Panc1 (cell line): Measurements from ENCODE around the gene VPS13A.

Source experiments
- CTCF ChIP-seq: fragments of 450-650 bp; IDR thresholded peaks from 2 replicates; pipeline ENCODE4 v1.5.1; 2017; ENCODE audit warnings: mild to moderate bottlenecking
- POLR2AphosphoS5 ChIP-seq: IDR thresholded peaks from 2 replicates; pipeline ENCODE4 v1.6.1; 2012; ENCODE audit warnings: mild to moderate bottlenecking, low read depth, low read length, moderate library complexity

- TF ChIP-seq CTCF (no peak), POLR2AphosphoS5 (no peak)
These were observed 240.9 kb downstream of the VPS13A start for GRCh38 chr9:77418226-77418625.
